H1 (cell line): ENCODE measurements around the gene OST4. TPM values are rescaled to one million over a fixed set of nuclear protein-coding genes. Genes with fewer than 3 reads are reported as not detected.
"Not testable (repeated sequence)": the region's sequence is repeated elsewhere in the genome, so short reads cannot be mapped to it uniquely, and the experiment has no call there.

ENCODE experiments used
- CTCF ChIA-PET: fragments of 300-600 bp; sonication (Branson Sonifier 250); formaldehyde crosslinking; loops from one replicate; lab custom pipeline; 2021; ENCODE audit not compliant: partially characterized antibody; lab: Charles Lee
- POLR2A ChIA-PET: fragments of 300-600 bp; sonication (Branson Sonifier 250); formaldehyde crosslinking; loops from one replicate; lab custom pipeline; 2021; ENCODE audit warnings: inconsistent platforms; ENCODE audit not compliant: partially characterized antibody; lab: Charles Lee
- DNase-seq, 2 experiments: peaks; one replicate each; pipeline versions ENCODE4 v3.0.0 to v3.0.0-alpha.2; 2010 to 2022; ENCODE audit warnings: low spot score in 2 of 2, low read depth in 1 of 2, mixed read lengths in 1 of 2
- FAIRE-seq: peaks from 2 replicates; lab custom pipeline; 2011; peaks lifted over from hg19 to GRCh38; lab: Jason Lieb, UNC
- H2AFZ ChIP-seq: 2 replicates; pipeline ENCODE4 v1.8.1; 2012; ENCODE audit warnings: low read length, inconsistent platforms
- H2AK5ac ChIP-seq: 2 replicates; pipeline ENCODE4 v1.6.1; 2013; ENCODE audit warnings: low read depth, low read length
- H2BK120ac ChIP-seq: replicated peaks from 2 replicates; pipeline ENCODE3; 2013; ENCODE audit warnings: low read depth, low read length, inconsistent platforms
- H2BK12ac ChIP-seq: 2 replicates; pipeline ENCODE4 v1.6.1; 2013; ENCODE audit warnings: low read depth, low read length
- H2BK15ac ChIP-seq: 2 replicates; pipeline ENCODE4 v1.6.1; 2013; ENCODE audit warnings: low read length
- H2BK20ac ChIP-seq: 2 replicates; pipeline ENCODE4 v1.6.1; 2013; ENCODE audit warnings: low read length
- H2BK5ac ChIP-seq: 2 replicates; pipeline ENCODE4 v1.6.1; 2013; ENCODE audit warnings: low read depth, low read length
- H3K14ac ChIP-seq: 2 replicates; pipeline ENCODE4 v1.6.1; 2013; ENCODE audit warnings: inconsistent platforms; ENCODE audit not compliant: insufficient read length
- H3K18ac ChIP-seq: 2 replicates; pipeline ENCODE4 v1.6.1; 2013; ENCODE audit warnings: low read length; ENCODE audit errors: extremely low read depth
- H3K23ac ChIP-seq: 2 replicates; pipeline ENCODE4 v1.6.1; 2013; ENCODE audit warnings: inconsistent platforms; ENCODE audit not compliant: insufficient read length
- H3K23me2 ChIP-seq: 2 replicates; pipeline ENCODE4 v1.6.1; 2013; ENCODE audit warnings: low read depth, low read length
- H3K27ac ChIP-seq: 2 replicates; pipeline ENCODE4 v1.6.1; 2011; ENCODE audit warnings: low read depth, low read length, inconsistent platforms
- H3K27me3 ChIP-seq, 4 experiments: replicated peaks in 1 of 4; 1 replicate in 1 of 4; 2 replicates in 3 of 4; pipeline versions ENCODE4 v1.6.1 to v1.8.1; 2011 to 2013; ENCODE audit warnings: low read length in 3 of 4, mild to moderate bottlenecking in 3 of 4, inconsistent platforms in 2 of 4, mixed read lengths in 2 of 4, moderate library complexity in 1 of 4; ENCODE audit not compliant: control insufficient read depth in 3 of 4, insufficient read depth in 3 of 4; ENCODE audit errors: extremely low read depth in 1 of 4
- H3K36me3 ChIP-seq, 4 experiments: 2 replicates each; pipeline versions ENCODE4 v1.6.1 to v1.8.1; 2011 to 2013; ENCODE audit warnings: mild to moderate bottlenecking in 4 of 4, low read length in 3 of 4, moderate library complexity in 2 of 4, control low read depth in 1 of 4, inconsistent platforms in 1 of 4; ENCODE audit not compliant: insufficient read depth in 4 of 4, control insufficient read depth in 2 of 4
- H3K4ac ChIP-seq: replicated peaks from 2 replicates; pipeline ENCODE3; 2013; ENCODE audit warnings: low read length, low read depth, mixed read lengths, inconsistent platforms; ENCODE audit not compliant: insufficient read length
- H3K4me1 ChIP-seq, 4 experiments: replicated peaks in 1 of 4; 1 replicate in 1 of 4; 2 replicates in 3 of 4; pipeline versions ENCODE4 v1.6.1 to v1.8.1; 2011 to 2013; ENCODE audit warnings: low read length in 3 of 4, inconsistent platforms in 2 of 4, mixed read lengths in 1 of 4; ENCODE audit not compliant: insufficient read depth in 4 of 4, control insufficient read depth in 3 of 4
- H3K4me2 ChIP-seq, 2 experiments: 2 replicates each; pipeline versions ENCODE4 v1.6.1 to v1.8.1; 2011 to 2013; ENCODE audit warnings: low read depth in 2 of 2, low read length in 2 of 2, control low read depth in 1 of 2, inconsistent platforms in 1 of 2, mild to moderate bottlenecking in 1 of 2; ENCODE audit not compliant: insufficient read depth in 1 of 2
- H3K4me3 ChIP-seq, 4 experiments: fragments of 200-600, 300-600 bp in 1 of 4; sonication (generic), shearing (Covaris generic), sonication (Bioruptor Twin) in 1 of 4; 2 replicates each; pipeline versions ENCODE4 v1.5.1 to v1.8.1; 2011 to 2016; ENCODE audit warnings: low read length in 4 of 4, low read depth in 3 of 4, control low read depth in 2 of 4, inconsistent platforms in 2 of 4, mild to moderate bottlenecking in 2 of 4, mixed read lengths in 1 of 4, moderate library complexity in 1 of 4; ENCODE audit not compliant: insufficient read depth in 2 of 4; ENCODE audit errors: extremely low read depth in 1 of 4
- H3K56ac ChIP-seq: replicated peaks from 2 replicates; pipeline ENCODE3; 2013; ENCODE audit warnings: low read depth, mild to moderate bottlenecking, mixed read lengths, low read length, inconsistent platforms; ENCODE audit not compliant: insufficient read length
- H3K79me1 ChIP-seq: 2 replicates; pipeline ENCODE4 v1.6.1; 2013; ENCODE audit warnings: low read depth, low read length, control low read depth
- H3K79me2 ChIP-seq, 2 experiments: 2 replicates each; pipeline versions ENCODE4 v1.6.1 to v1.8.1; 2012 to 2013; ENCODE audit warnings: low read length in 2 of 2, mild to moderate bottlenecking in 2 of 2, inconsistent platforms in 1 of 2; ENCODE audit not compliant: insufficient read depth in 2 of 2, control insufficient read depth in 1 of 2
- H3K9ac ChIP-seq, 4 experiments: replicated peaks in 1 of 4; 1 replicate in 1 of 4; 2 replicates in 3 of 4; pipeline versions ENCODE4 v1.6.1 to v1.8.1; 2011 to 2013; ENCODE audit warnings: low read depth in 3 of 4, low read length in 3 of 4, control low read depth in 2 of 4, mild to moderate bottlenecking in 2 of 4, moderate library complexity in 2 of 4, inconsistent platforms in 1 of 4; ENCODE audit errors: extremely low read depth in 1 of 4
- H3K9me3 ChIP-seq, 2 experiments: 2 replicates each; pipeline versions ENCODE4 v1.6.1 to v1.8.1; 2012 to 2013; ENCODE audit warnings: mild to moderate bottlenecking in 2 of 2, moderate library complexity in 2 of 2, control low read depth in 1 of 2, inconsistent platforms in 1 of 2, low read depth in 1 of 2, low read length in 1 of 2, mixed read lengths in 1 of 2; ENCODE audit not compliant: insufficient read depth in 2 of 2
- H4K20me1 ChIP-seq, 2 experiments: replicated peaks in 1 of 2; 2 replicates each; pipeline versions ENCODE3 to v1.8.1; 2011 to 2013; ENCODE audit warnings: inconsistent platforms in 2 of 2, low read length in 2 of 2, mild to moderate bottlenecking in 1 of 2; ENCODE audit not compliant: insufficient read depth in 2 of 2, control insufficient read depth in 1 of 2
- H4K5ac ChIP-seq: 2 replicates; pipeline ENCODE4 v1.6.1; 2013; ENCODE audit warnings: low read length, low read depth, mixed read lengths, inconsistent platforms; ENCODE audit not compliant: insufficient read length
- H4K8ac ChIP-seq: 2 replicates; pipeline ENCODE4 v1.8.0; 2013; ENCODE audit warnings: mild to moderate bottlenecking, moderate library complexity, low read length, inconsistent platforms; ENCODE audit not compliant: insufficient read depth; ENCODE audit errors: extremely low read depth
- H4K91ac ChIP-seq: replicated peaks from 2 replicates; pipeline ENCODE3; 2013; ENCODE audit warnings: low read length, mixed read lengths, inconsistent platforms; ENCODE audit not compliant: insufficient read length
- TAF7 ChIP-seq: optimal IDR thresholded peaks from 2 replicates; pipeline ENCODE3; 2011; ENCODE audit warnings: low read depth, mild to moderate bottlenecking, inconsistent platforms, low read length, moderate library complexity, borderline replicate concordance
- WGBS, 2 experiments: shearing (Covaris generic) in 1 of 2; methylation state at CpG; one replicate each; pipeline versions ENCODE4 v1.1.6 to v1.1.7; 2013 to 2015; ENCODE audit warnings: low lambda C conversion rate in 2 of 2, mixed read lengths in 2 of 2, inconsistent platforms in 1 of 2, low coverage in 1 of 2, missing lambda C conversion rate in 1 of 2; ENCODE audit not compliant: insufficient replicate concordance in 2 of 2, insufficient coverage in 1 of 2, insufficient read length in 1 of 2; ENCODE audit errors: extremely low coverage in 1 of 2, missing lambda C conversion rate in 1 of 2; 5-methylcytosine and 5-hydroxymethylcytosine counted together
- polyA plus RNA-seq, 7 experiments: library from polyadenylated mRNA; depleted of rRNA in 3 of 7; stranded (reverse) in 5 of 7; unstranded in 2 of 7; fragments of >200 nt in 5 of 7; fragments of 200-250 nt in 2 of 7; gene quantifications; 1 replicate in 5 of 7; 2 replicates in 1 of 7; 4 replicates in 1 of 7; pipeline versions ENCODE4 v1.2.1 to v1.2.3, GENCODE V29; 2011 to 2013; ENCODE audit warnings: missing spikeins in 2 of 7, mixed read lengths in 2 of 7
- total RNA-seq: library from RNA; stranded (reverse); fragmentation: NEBNext Ultra II Directional; extraction: Animal tissue kit (Norgen Biotek cat#: 25700); gene quantifications from 2 replicates; pipeline ENCODE4 v1.2.1, GENCODE V29; 2021

The OST4 gene
- total and polyA plus RNA-seq, 2 of the 8 experiments (the other 6 are each of a cell fraction or from before 2014, with no cell fraction given) = 225 to 865 TPM

DNA sequence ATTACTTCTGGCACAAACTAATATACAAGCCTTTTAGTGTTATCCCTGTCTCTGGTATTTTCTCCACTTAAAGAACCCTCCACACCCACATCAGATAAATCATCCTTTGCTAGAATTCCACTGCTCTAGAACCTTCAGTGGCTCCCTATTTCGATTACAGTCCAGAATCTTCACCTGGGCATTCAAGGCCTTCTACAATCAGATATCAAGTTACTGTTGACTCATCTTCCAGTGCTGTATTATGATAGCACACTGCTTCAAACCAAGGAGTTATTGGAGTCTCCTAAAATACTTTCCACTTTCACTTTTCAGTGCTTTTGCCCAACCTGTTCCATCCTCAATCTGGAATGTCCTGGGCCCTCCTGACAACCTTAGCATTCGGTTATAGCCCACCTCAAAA lies 44.1 kb upstream of the OST4 start (continued):
- no peak for TF ChIP-seq TAF7

DNA sequence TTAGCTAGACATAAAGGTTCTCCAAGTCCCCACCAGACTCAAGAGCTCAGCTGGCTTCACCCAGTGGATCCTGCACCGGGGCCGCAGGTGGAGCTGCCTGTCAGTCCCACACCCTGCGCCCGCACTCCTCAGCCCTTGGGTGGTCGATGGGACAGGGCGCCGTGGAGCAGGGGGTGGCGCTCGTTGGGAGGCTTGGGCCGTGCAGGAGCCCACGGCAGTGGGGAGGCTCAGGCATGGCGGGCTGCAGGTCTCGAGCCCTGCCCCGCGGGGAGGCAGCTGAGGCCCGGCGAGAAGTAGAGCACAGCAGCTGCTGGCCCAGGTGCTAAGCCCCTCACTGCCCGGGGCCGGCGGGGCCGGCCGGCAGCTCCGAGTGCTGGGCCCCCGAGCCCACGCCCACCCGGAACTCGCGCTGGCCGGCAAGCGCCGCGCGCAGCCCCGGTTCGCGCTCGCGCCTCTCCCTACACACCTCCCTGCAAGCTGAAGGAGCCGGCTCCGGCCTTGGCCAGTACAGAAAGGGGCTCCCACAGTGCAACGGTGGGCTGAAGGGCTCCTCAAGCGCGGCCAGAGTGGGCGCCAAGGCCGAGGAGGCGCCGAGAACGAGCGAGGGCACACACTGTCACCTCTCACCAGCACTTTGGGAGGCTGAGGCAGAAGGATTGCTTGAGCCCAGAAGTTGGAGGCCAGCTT lies 40.1 kb upstream of the OST4 start:
- not testable (repeated sequence) for H3K4me3 ChIP-seq, FAIRE-seq, H3K23ac ChIP-seq, H3K36me3 ChIP-seq, H2BK12ac ChIP-seq, H2AFZ ChIP-seq, H3K27me3 ChIP-seq, H3K4me1 ChIP-seq, H4K91ac ChIP-seq, H3K9ac ChIP-seq, H2BK20ac ChIP-seq, H3K9me3 ChIP-seq, H4K5ac ChIP-seq, H3K23me2 ChIP-seq, DNase-seq, H3K79me2 ChIP-seq, H3K18ac ChIP-seq, H2AK5ac ChIP-seq, H3K27ac ChIP-seq, H3K14ac ChIP-seq, H3K56ac ChIP-seq, H3K4me2 ChIP-seq, H2BK15ac ChIP-seq, H3K79me1 ChIP-seq, H2BK120ac ChIP-seq, H3K4ac ChIP-seq, H4K20me1 ChIP-seq, H2BK5ac ChIP-seq
- WGBS, 2 experiments = 91% methylated on average over 25 of the region's 49 CpGs; no CpG with 5 or more reads in 1 of the 2 experiments
- H4K8ac ChIP-seq = peak overlapping the region; percentile 68; the same call in 1 of the 2 replicates
- ChIA-PET POLR2A (interaction anchor here (0.8 to 1.3 kb wide), 6 partner anchors 10 to 197 kb away, joined by 3 to 5 read pairs (median 3); partner anchors contain the start of genes ABHD1 and UCN), CTCF (interaction anchor here (0.6 to 9.5 kb wide), 12 partner anchors 11 to 153 kb away, joined by 3 to 120 read pairs (median 4); no protein-coding TSS in a partner anchor)
